Cardiac muscle cell (in vitro differentiated cells and primary cell): ENCODE results near the gene EIF2B4. TPM values are rescaled to one million over a fixed set of nuclear protein-coding genes. Genes with fewer than 3 reads are reported as not detected.
"Not testable (repeated sequence)": the region's sequence is repeated elsewhere in the genome, so short reads cannot be mapped to it uniquely, and the experiment has no call there.

ENCODE experiments used
- DNase-seq, 2 donors: peaks; one replicate each; pipeline versions ENCODE4 v3.0.0 to v3.0.0-alpha.2; 2010 to 2017; ENCODE audit warnings: low read depth in 1 of 2, low spot score in 1 of 2
- H3K27ac ChIP-seq: fragments of 200-600 bp; sonication (generic); 2 replicates; pipeline ENCODE4 v1.5.1; 2016
- H3K27me3 ChIP-seq: fragments of 200-600 bp; sonication (generic); 2 replicates; pipeline ENCODE4 v1.6.0; 2016; ENCODE audit warnings: control low read depth
- H3K36me3 ChIP-seq: fragments of 200-600 bp; sonication (generic); 2 replicates; pipeline ENCODE4 v1.5.1; 2016; ENCODE audit warnings: control low read depth
- H3K4me1 ChIP-seq: fragments of 200-600 bp; sonication (generic); 2 replicates; pipeline ENCODE4 v1.8.1; 2017; ENCODE audit warnings: low read depth, mild to moderate bottlenecking, mixed run types
- H3K4me3 ChIP-seq: fragments of 200-600 bp; sonication (generic); 2 replicates; pipeline ENCODE4 v1.5.1; 2016; ENCODE audit warnings: mild to moderate bottlenecking
- H3K9me3 ChIP-seq: fragments of 200-600 bp; sonication (generic); 2 replicates; pipeline ENCODE4 v1.5.1; 2017; ENCODE audit warnings: low read depth, mild to moderate bottlenecking, control low read depth
- CTCF ChIP-seq: IDR thresholded peaks from 2 replicates; pipeline ENCODE4 v1.5.1; 2012; ENCODE audit warnings: low read depth, mild to moderate bottlenecking, low read length
- polyA plus RNA-seq: library from polyadenylated mRNA; unstranded; fragments of >200 nt; fragmentation: Nextera tagmentation; extraction: Ambion mirVana; gene quantifications from 2 replicates; pipeline ENCODE4 v1.2.1, GENCODE V29; 2016
- total RNA-seq: library from RNA; depleted of rRNA; stranded (reverse); fragments of >200 nt; gene quantifications from 2 replicates; pipeline ENCODE4 v1.2.3, GENCODE V29; 2016

EIF2B4 gene
- total and polyA plus RNA-seq, 2 experiments from 2014 or later, result 41.5 to 93.9 TPM

- H3K4me1 ChIP-seq, result no peaks in the 10 kb centered on the region
- H3K4me3 ChIP-seq, result no peak overlapping the region
- peaks cover 26% of the 10 kb centered on the region for H3K36me3 ChIP-seq
- no peak for TF ChIP-seq CTCF
- no peaks in the 10 kb centered on the region for H3K9me3 ChIP-seq
- DNase-seq, result no peak
- H3K27me3 ChIP-seq, result no peaks in the 10 kb centered on the region
- H3K27ac ChIP-seq, result no peak overlapping the region
Measured at GRCh38 chr2:27362678-27363420, 7.3 kb downstream of the EIF2B4 start.

DNA sequence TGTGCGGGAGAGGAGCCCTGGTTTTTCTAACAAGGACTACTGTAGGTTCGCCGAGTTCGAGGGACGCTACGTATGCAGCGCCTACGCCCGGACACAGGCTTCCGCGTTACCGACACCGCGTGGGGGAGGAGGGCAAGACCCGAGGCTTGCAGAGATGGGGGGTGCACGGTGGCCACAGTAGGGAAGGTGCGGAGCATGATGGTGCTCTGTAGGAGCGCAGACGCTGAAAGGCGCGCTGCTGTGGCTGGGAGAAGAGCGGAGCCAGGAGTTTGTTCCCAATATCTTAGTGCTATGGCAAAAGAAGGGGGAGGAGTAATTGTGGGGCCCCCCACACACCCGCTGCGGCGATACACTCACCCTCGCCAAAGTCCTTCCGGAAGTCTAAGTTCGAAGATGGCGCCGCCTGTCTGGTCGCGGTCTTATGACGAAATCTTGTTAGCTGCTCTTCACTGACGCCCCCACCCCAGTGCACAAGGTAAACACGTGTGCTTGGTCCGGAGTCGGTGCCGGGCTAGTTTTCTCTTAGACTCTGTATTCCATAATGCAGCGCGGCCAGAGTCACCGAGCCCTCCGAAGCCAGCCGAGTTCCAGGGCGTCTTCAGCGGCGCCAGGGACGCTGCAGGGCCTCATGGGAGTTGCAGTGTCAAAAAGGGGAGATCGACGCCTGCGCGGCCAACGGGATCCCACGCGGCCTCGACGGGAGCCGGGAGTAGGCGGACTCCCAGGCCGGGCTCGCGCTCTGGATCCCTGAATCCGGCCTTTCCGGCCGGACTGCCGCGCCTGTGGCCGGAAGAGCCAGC lies 13.6 kb downstream of the EIF2B4 start, which contains the start of gene GTF3C2:
Gene GTF3C2 (minus strand): TSS at position 383 of the 800 bp plus-strand sequence. CDS start 13,210 bp downstream, outside the sequence.
- peak; percentile 98 to 99 for DNase-seq
- no peaks in the 10 kb centered on the region for H3K27me3 ChIP-seq
- no peaks in the 10 kb centered on the region for H3K4me1 ChIP-seq
- peak within 1 kb of the TSS; percentile 68 for H3K4me3 ChIP-seq
- peak within 1 kb of the TSS; percentile 96 for H3K27ac ChIP-seq
- no peaks in the 10 kb centered on the region for H3K36me3 ChIP-seq
- H3K9me3 ChIP-seq, result no peaks in the 10 kb centered on the region
- no peak for TF ChIP-seq CTCF

DNA sequence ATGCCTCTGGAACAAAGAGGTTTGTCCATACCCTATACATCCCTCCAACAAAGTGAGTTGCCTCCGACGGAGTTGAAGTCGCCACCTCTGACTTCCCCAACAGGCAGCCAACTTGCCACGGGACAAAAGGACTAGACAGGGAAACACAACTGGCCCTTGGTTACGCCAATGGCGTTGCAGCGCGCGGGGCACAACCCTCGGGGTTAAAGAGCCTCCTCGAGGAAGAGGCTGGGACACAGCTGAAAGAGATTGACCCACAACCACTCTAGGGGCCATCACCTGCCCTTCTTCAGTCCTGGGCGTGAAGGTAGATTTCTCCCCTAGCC lies 14.1 kb downstream of the EIF2B4 start:
- H3K9me3 ChIP-seq, result no peaks in the 10 kb centered on the region
- TF ChIP-seq CTCF, result no peak
- H3K27me3 ChIP-seq, result no peaks in the 10 kb centered on the region
- peak overlapping the region; percentile 68 for H3K4me3 ChIP-seq
- H3K4me1 ChIP-seq, result no peaks in the 10 kb centered on the region
- H3K36me3 ChIP-seq, result no peaks in the 10 kb centered on the region
- peak in 1 of 2 donors; percentile 62 for DNase-seq
- H3K27ac ChIP-seq, result peak overlapping the region; percentile 96

DNA sequence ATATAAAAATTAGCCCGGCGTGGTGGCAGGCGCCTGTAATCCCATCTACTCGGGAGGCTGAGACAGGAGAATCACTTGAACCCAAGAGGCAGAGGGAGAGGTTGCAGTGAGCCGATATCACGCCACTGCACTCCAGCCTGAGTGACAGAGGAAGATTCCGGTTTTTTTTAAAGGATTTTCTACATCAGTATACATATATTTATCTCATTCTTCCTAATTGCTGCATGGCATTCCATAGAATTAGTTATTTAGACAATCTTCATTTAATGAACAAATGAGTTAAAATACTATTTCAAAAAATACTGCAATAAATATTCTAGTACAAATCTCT lies 15.6 kb downstream of the EIF2B4 start:
- Histone ChIP-seq H3K27ac (no peak overlapping the region), H3K4me1 (no peaks in the 10 kb centered on the region)
- TF ChIP-seq CTCF, result no peak

GRCh38 chr2:27353762-27354596 lies 16.2 kb downstream of the EIF2B4 start:
- Histone ChIP-seq H3K36me3 (no peaks in the 10 kb centered on the region), H3K4me1 (no peaks in the 10 kb centered on the region), H3K4me3 (no peak overlapping the region), H3K9me3 (no peaks in the 10 kb centered on the region), H3K27me3 (no peaks in the 10 kb centered on the region), H3K27ac (no peak overlapping the region)
- no peak for TF ChIP-seq CTCF
- peak in 1 of 2 donors; percentile 32 for DNase-seq

More for the DNA sequence above, 15.6 kb downstream of the EIF2B4 start:
- no peak for DNase-seq
- Histone ChIP-seq H3K36me3 (no peaks in the 10 kb centered on the region), H3K9me3 (no peaks in the 10 kb centered on the region), H3K4me3 (no peak overlapping the region), H3K27me3 (no peaks in the 10 kb centered on the region)

- not testable (repeated sequence) for DNase-seq, H3K4me3 ChIP-seq, H3K9me3 ChIP-seq, H3K36me3 ChIP-seq, H3K27me3 ChIP-seq, H3K4me1 ChIP-seq, H3K27ac ChIP-seq
Measured at GRCh38 chr2:27353386-27353761, 16.8 kb downstream of the EIF2B4 start.
